HL-60 (cell line): ENCODE measurements around the gene BCL11A.

Experiments used
- DNase-seq, 2 experiments: peaks; one replicate each; pipeline ENCODE4 v3.0.0-alpha.2; 2010 to 2020; ENCODE audit warnings: low read depth in 1 of 2, low spot score in 1 of 2
- H3K27ac ChIP-seq: fragments of 250-450 bp; sonication (Bioruptor Pico); replicated peaks from 2 replicates; pipeline ENCODE4 v1.5.1; 2020; ENCODE audit warnings: mild to moderate bottlenecking, moderate library complexity
- H3K27me3 ChIP-seq: fragments of 250-450 bp; sonication (Bioruptor Pico); 2 replicates; pipeline ENCODE4 v1.5.1; 2021; ENCODE audit warnings: mild to moderate bottlenecking, moderate library complexity; ENCODE audit not compliant: insufficient read depth, poor library complexity, severe bottlenecking
- H3K4me3 ChIP-seq: replicated peaks from 2 replicates; pipeline ENCODE4 v1.5.1; 2011; ENCODE audit warnings: mild to moderate bottlenecking, control low read depth, low read length; ENCODE audit not compliant: insufficient read depth
- GABPA ChIP-seq: IDR thresholded peaks from 2 replicates; pipeline ENCODE4 v1.6.1; 2012; ENCODE audit warnings: low read depth
- POLR2AphosphoS5 ChIP-seq: IDR thresholded peaks from 2 replicates; pipeline ENCODE4 v1.6.1; 2012; ENCODE audit warnings: low read depth
- SPI1 ChIP-seq: IDR thresholded peaks from 2 replicates; pipeline ENCODE4 v1.6.1; 2012; ENCODE audit warnings: low read depth, mild to moderate bottlenecking, borderline replicate concordance
- TF ChIP-seq, protein P1 (sequence below): IDR thresholded peaks from one replicate; pipeline ENCODE4 v1.5.1; 2011; ENCODE audit warnings: low read length, control low read depth, inconsistent platforms; ENCODE audit not compliant: insufficient read depth
- TF ChIP-seq, protein P2 (sequence below): IDR thresholded peaks from 2 replicates; pipeline ENCODE4 v1.6.1; 2012; ENCODE audit warnings: low read depth; ENCODE audit not compliant: insufficient replicate concordance

Gene BCL11A

DNA sequence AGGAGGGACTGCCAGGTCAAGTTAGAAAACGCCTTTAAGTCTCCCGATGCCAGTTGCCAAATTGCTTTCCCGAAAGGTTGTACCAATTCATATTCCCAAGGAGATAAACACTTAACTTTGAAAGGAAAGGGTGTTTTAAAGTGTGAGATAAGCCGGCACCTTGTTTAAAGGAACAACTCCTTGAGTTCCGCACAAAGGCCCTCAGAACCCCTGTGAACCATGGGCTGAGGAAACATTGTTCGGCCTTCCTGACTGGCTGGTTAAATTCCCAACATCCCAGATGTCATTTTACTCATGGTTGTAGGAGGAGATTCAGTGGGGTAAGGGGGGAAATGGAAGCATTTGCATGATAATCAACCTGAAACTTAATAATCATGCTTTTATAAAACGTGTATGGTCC, 126.6 kb downstream of the BCL11A start:
- DNase-seq: no peak
- H3K27me3 ChIP-seq: no peaks in the 10 kb centered on the region
- no peak overlapping the region for H3K4me3 ChIP-seq
- TF ChIP-seq, protein P1, sequence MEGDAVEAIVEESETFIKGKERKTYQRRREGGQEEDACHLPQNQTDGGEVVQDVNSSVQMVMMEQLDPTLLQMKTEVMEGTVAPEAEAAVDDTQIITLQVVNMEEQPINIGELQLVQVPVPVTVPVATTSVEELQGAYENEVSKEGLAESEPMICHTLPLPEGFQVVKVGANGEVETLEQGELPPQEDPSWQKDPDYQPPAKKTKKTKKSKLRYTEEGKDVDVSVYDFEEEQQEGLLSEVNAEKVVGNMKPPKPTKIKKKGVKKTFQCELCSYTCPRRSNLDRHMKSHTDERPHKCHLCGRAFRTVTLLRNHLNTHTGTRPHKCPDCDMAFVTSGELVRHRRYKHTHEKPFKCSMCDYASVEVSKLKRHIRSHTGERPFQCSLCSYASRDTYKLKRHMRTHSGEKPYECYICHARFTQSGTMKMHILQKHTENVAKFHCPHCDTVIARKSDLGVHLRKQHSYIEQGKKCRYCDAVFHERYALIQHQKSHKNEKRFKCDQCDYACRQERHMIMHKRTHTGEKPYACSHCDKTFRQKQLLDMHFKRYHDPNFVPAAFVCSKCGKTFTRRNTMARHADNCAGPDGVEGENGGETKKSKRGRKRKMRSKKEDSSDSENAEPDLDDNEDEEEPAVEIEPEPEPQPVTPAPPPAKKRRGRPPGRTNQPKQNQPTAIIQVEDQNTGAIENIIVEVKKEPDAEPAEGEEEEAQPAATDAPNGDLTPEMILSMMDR: no peak
- no peak overlapping the region for H3K27ac ChIP-seq

DNA sequence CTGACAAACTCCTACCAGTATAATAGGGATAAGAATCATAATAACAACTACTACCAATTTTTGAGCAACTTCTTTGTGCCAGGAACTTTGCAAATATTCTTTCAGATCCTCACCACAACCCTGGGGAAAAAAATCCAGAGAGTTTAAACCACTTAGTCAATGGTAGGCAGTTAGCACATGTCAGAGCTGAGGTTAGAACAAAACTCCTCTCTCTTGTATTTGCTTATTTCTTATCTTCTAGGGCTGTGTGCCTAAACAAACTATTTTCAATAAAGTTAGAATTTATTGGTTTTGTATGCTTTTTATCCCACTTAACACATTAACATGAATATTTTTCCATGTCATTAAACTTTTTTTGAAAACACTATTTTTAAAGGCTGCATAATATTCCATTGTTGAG, 127.1 kb downstream of the BCL11A start:
- TF ChIP-seq, protein P1: no peak
- TF ChIP-seq SPI1: no peak
- TF ChIP-seq, protein P2, sequence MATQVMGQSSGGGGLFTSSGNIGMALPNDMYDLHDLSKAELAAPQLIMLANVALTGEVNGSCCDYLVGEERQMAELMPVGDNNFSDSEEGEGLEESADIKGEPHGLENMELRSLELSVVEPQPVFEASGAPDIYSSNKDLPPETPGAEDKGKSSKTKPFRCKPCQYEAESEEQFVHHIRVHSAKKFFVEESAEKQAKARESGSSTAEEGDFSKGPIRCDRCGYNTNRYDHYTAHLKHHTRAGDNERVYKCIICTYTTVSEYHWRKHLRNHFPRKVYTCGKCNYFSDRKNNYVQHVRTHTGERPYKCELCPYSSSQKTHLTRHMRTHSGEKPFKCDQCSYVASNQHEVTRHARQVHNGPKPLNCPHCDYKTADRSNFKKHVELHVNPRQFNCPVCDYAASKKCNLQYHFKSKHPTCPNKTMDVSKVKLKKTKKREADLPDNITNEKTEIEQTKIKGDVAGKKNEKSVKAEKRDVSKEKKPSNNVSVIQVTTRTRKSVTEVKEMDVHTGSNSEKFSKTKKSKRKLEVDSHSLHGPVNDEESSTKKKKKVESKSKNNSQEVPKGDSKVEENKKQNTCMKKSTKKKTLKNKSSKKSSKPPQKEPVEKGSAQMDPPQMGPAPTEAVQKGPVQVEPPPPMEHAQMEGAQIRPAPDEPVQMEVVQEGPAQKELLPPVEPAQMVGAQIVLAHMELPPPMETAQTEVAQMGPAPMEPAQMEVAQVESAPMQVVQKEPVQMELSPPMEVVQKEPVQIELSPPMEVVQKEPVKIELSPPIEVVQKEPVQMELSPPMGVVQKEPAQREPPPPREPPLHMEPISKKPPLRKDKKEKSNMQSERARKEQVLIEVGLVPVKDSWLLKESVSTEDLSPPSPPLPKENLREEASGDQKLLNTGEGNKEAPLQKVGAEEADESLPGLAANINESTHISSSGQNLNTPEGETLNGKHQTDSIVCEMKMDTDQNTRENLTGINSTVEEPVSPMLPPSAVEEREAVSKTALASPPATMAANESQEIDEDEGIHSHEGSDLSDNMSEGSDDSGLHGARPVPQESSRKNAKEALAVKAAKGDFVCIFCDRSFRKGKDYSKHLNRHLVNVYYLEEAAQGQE: no peak
- no peak for TF ChIP-seq GABPA
- TF ChIP-seq POLR2AphosphoS5: no peak
- no peak overlapping the region for H3K4me3 ChIP-seq
- H3K27ac ChIP-seq: no peak overlapping the region
- no peaks in the 10 kb centered on the region for H3K27me3 ChIP-seq
- DNase-seq: no peak

DNA sequence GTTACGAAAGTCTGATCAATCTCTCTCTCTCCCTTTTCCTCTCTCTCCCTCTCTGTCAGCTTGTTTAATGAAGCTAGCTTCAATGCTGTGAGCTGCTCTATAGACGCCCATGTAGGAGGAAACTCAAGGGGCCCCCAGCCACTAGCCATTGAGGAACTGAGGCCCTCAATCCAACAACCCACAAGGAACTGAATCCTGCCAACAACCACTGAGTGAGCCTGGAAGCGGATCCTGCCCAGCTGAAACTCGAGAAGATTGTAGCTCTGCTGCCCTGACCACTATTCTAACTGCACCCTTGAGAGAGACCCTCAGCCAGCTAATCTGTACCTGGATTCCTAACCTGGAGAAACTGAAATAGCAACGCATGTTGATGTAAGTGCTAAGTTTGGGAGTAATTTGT, 129.2 kb downstream of the BCL11A start:
- no peak for DNase-seq
- Histone ChIP-seq H3K4me3 (no peak overlapping the region), H3K27me3 (no peaks in the 10 kb centered on the region), H3K27ac (no peak overlapping the region)
- TF ChIP-seq, protein P1: no peak
- TF ChIP-seq GABPA (no peak), SPI1 (no peak), POLR2AphosphoS5 (no peak)
- TF ChIP-seq, protein P2: no peak

DNA sequence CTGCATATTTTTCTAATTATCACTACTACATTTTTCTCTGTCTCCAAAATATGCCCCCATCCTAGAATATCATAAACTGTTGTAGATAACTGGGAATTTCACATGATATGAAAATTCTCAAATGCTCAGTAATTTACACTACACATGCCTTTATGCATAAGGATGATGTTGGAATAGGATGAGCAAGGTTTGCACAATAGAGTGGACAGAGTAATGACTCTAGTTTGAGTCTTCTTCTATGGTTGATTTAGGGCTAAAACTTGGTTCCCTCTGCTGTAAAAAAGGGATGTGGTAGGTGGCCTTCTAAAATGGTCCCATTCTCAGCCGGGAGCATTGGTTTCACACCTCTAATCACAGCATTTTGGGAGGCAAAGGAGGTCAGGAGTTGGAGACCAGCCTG, 129.9 kb downstream of the BCL11A start:
- Histone ChIP-seq H3K27ac (no peak overlapping the region; the same call in 1 of the 2 replicates), H3K27me3 (no peaks in the 10 kb centered on the region), H3K4me3 (no peak overlapping the region)
- TF ChIP-seq, protein P2: no peak
- no peak for TF ChIP-seq POLR2AphosphoS5
- TF ChIP-seq SPI1: no peak
- TF ChIP-seq GABPA: no peak
- TF ChIP-seq, protein P1: no peak
- DNase-seq: no peak
